Urinary bladder (tissue), 4 donors: Measurements from ENCODE around the gene TSC22D1. TPM values are rescaled to one million over a fixed set of nuclear protein-coding genes. Genes with fewer than 3 reads are reported as not detected.

Experiments
- DNase-seq: peaks from one replicate; pipeline ENCODE4 v3.0.0-alpha.2; 2015; ENCODE audit errors: extremely low spot score
- H3K27ac ChIP-seq: one replicate; pipeline ENCODE4 v1.5.1; 2013; ENCODE audit warnings: low read depth, mild to moderate bottlenecking, moderate library complexity
- H3K36me3 ChIP-seq: one replicate; pipeline ENCODE4 v1.6.1; 2013; ENCODE audit warnings: mild to moderate bottlenecking, moderate library complexity; ENCODE audit not compliant: insufficient read depth
- H3K4me1 ChIP-seq: one replicate; pipeline ENCODE4 v1.6.1; 2013; ENCODE audit warnings: mild to moderate bottlenecking, moderate library complexity; ENCODE audit not compliant: insufficient read depth
- H3K4me3 ChIP-seq: one replicate; pipeline ENCODE4 v1.5.1; 2013; ENCODE audit warnings: low read depth, low read length
- WGBS: extraction: QIAGEN DNeasy Blood & Tissue Kit; methylation state at CpG from one replicate; pipeline ENCODE4 v1.1.7; 2013; 5-methylcytosine and 5-hydroxymethylcytosine counted together
- polyA plus RNA-seq: library from polyadenylated mRNA; stranded (reverse); fragments of 200-250 nt; gene quantifications from one replicate; pipeline ENCODE4 v1.2.3, GENCODE V29; 2013
- total RNA-seq: library from RNA; depleted of rRNA; stranded (reverse); fragments of >200 nt; gene quantifications from one replicate; pipeline ENCODE4 v1.2.3, GENCODE V29; 2014
- donor health status: healthy with polysubstance abuse.
- donor health status: healthy.

The TSC22D1 gene
- total and polyA plus RNA-seq, 2 donors: 104 to 240 TPM

GRCh38 chr13:44417446-44417845 lies 158.7 kb downstream of the TSC22D1 start:
- H3K36me3 ChIP-seq: no peaks in the 10 kb centered on the region
- WGBS: 83% methylated on average over 8 of the region's 8 CpGs
- H3K4me3 ChIP-seq: no peak overlapping the region
- no peak for DNase-seq
- no peak overlapping the region for H3K27ac ChIP-seq
- no peaks in the 10 kb centered on the region for H3K4me1 ChIP-seq

- H3K36me3 ChIP-seq: no peaks in the 10 kb centered on the region
- H3K4me1 ChIP-seq: no peaks in the 10 kb centered on the region
- no peak overlapping the region for H3K27ac ChIP-seq
- WGBS: 96% methylated on average over 6 of the region's 6 CpGs
- no peak for DNase-seq
- no peak overlapping the region for H3K4me3 ChIP-seq
Observed at GRCh38 chr13:44416744-44417143, 159.4 kb downstream of the TSC22D1 start.

GRCh38 chr13:44416301-44416700 lies 159.8 kb downstream of the TSC22D1 start:
- DNase-seq: no peak
- Histone ChIP-seq H3K36me3 (no peaks in the 10 kb centered on the region), H3K27ac (no peak overlapping the region), H3K4me1 (no peaks in the 10 kb centered on the region), H3K4me3 (no peak overlapping the region)
- 84% methylated on average over 10 of the region's 10 CpGs for WGBS

GRCh38 chr13:44415815-44416214 lies 160.3 kb downstream of the TSC22D1 start:
- WGBS: 76% methylated on average over 15 of the region's 15 CpGs
- Histone ChIP-seq H3K36me3 (no peaks in the 10 kb centered on the region), H3K4me3 (no peak overlapping the region), H3K4me1 (no peaks in the 10 kb centered on the region), H3K27ac (no peak overlapping the region)
- DNase-seq: no peak

- no peak for DNase-seq
- Histone ChIP-seq H3K36me3 (no peaks in the 10 kb centered on the region), H3K4me1 (no peaks in the 10 kb centered on the region), H3K27ac (no peak overlapping the region), H3K4me3 (no peak overlapping the region)
- WGBS: 96% methylated on average over 26 of the region's 26 CpGs
Observed at GRCh38 chr13:44414716-44415115, 161.4 kb downstream of the TSC22D1 start.

- H3K4me3 ChIP-seq: no peak overlapping the region
- 91% methylated on average over 13 of the region's 13 CpGs for WGBS
- H3K4me1 ChIP-seq: no peaks in the 10 kb centered on the region
- DNase-seq: no peak
- H3K36me3 ChIP-seq: no peaks in the 10 kb centered on the region
- H3K27ac ChIP-seq: no peak overlapping the region
Observed at GRCh38 chr13:44413095-44413494, 163.0 kb downstream of the TSC22D1 start.

- Histone ChIP-seq H3K27ac (no peak overlapping the region), H3K4me3 (no peak overlapping the region), H3K4me1 (no peaks in the 10 kb centered on the region), H3K36me3 (no peaks in the 10 kb centered on the region)
- DNase-seq: no peak
- 66% methylated on average over 16 of the region's 16 CpGs for WGBS
Observed at GRCh38 chr13:44412346-44412935, 163.7 kb downstream of the TSC22D1 start.

- no peak for DNase-seq
- H3K4me3 ChIP-seq: no peak overlapping the region
- H3K4me1 ChIP-seq: no peaks in the 10 kb centered on the region
- H3K27ac ChIP-seq: no peak overlapping the region
- H3K36me3 ChIP-seq: no peaks in the 10 kb centered on the region
- 91% methylated on average over 2 of the region's 2 CpGs for WGBS
Observed at GRCh38 chr13:44411841-44412240, 164.3 kb downstream of the TSC22D1 start.

GRCh38 chr13:44410328-44410859 lies 165.7 kb downstream of the TSC22D1 start:
- DNase-seq: no peak
- no peak overlapping the region for H3K27ac ChIP-seq
- H3K4me3 ChIP-seq: no peak overlapping the region
- no peaks in the 10 kb centered on the region for H3K36me3 ChIP-seq
- 90% methylated on average over 6 of the region's 6 CpGs for WGBS
- H3K4me1 ChIP-seq: no peaks in the 10 kb centered on the region

GRCh38 chr13:44409595-44409994 lies 166.5 kb downstream of the TSC22D1 start:
- no peak for DNase-seq
- no peak overlapping the region for H3K27ac ChIP-seq
- H3K36me3 ChIP-seq: no peaks in the 10 kb centered on the region
- no peak overlapping the region for H3K4me3 ChIP-seq
- 82% methylated on average over 4 of the region's 4 CpGs for WGBS
- H3K4me1 ChIP-seq: no peaks in the 10 kb centered on the region

GRCh38 chr13:44407891-44408290 lies 168.2 kb downstream of the TSC22D1 start:
- no peak for DNase-seq
- H3K27ac ChIP-seq: no peak overlapping the region
- WGBS: 97% methylated on average over 7 of the region's 7 CpGs

GRCh38 chr13:44407379-44407778 lies 168.8 kb downstream of the TSC22D1 start:
- no peaks in the 10 kb centered on the region for H3K36me3 ChIP-seq
- H3K4me1 ChIP-seq: peaks cover 1% of the 10 kb centered on the region
- 93% methylated on average over 3 of the region's 3 CpGs for whole genome bisulfite sequencing
- no peak for DNase-seq
- no peak overlapping the region for H3K4me3 ChIP-seq
- H3K27ac ChIP-seq: no peak overlapping the region

More at GRCh38 chr13:44407891-44408290, 168.2 kb downstream of the TSC22D1 start:
- Histone ChIP-seq H3K36me3 (no peaks in the 10 kb centered on the region), H3K4me1 (peaks cover 1% of the 10 kb centered on the region), H3K4me3 (no peak overlapping the region)

GRCh38 chr13:44406617-44407016 lies 169.5 kb downstream of the TSC22D1 start:
- DNase-seq: no peak
- WGBS: 84% methylated on average over 5 of the region's 5 CpGs
- Histone ChIP-seq H3K4me1 (peaks cover 1% of the 10 kb centered on the region), H3K36me3 (no peaks in the 10 kb centered on the region), H3K27ac (no peak overlapping the region), H3K4me3 (no peak overlapping the region)

- Histone ChIP-seq H3K27ac (no peak overlapping the region), H3K4me3 (no peak overlapping the region), H3K36me3 (no peaks in the 10 kb centered on the region), H3K4me1 (peaks cover 1% of the 10 kb centered on the region)
- no peak for DNase-seq
- 71% methylated on average over 15 of the region's 15 CpGs for WGBS
Observed at GRCh38 chr13:44404261-44405132, 171.6 kb downstream of the TSC22D1 start.
